WTC11 (cell line): ENCODE data around the gene TFAP2B. TPM values are rescaled to one million over a fixed set of nuclear protein-coding genes. Genes with fewer than 3 reads are reported as not detected.

Experiments used
- ATAC-seq: fragments of 200-7000 bp; cut with Tn5 transposase; 2 replicates; pipeline ENCODE4 v1.10.0; 2021; ENCODE audit warnings: mild to moderate bottlenecking, moderate library complexity
- CTCF ChIA-PET: fragments of 300-600 bp; sonication (Branson Sonifier 250); formaldehyde crosslinking; loops from one replicate; lab custom pipeline; 2021; ENCODE audit warnings: antibody characterized with exemption; lab: Charles Lee
- POLR2A ChIA-PET: fragments of 350-600 bp; sonication (Branson Sonifier 250); formaldehyde crosslinking; loops from one replicate; lab custom pipeline; 2021; ENCODE audit warnings: antibody characterized with exemption; lab: Charles Lee
- DNase-seq: peaks from one replicate; pipeline ENCODE4 v3.0.0; 2021; ENCODE audit warnings: low spot score
- H3K27ac Mint-ChIP-seq: 2 replicates; pipeline ENCODE4 v1.8.0; 2021; ENCODE audit warnings: mixed read lengths
- H3K27me3 Mint-ChIP-seq: 2 replicates; pipeline ENCODE4 v1.8.0; 2021; ENCODE audit warnings: low read depth, mild to moderate bottlenecking, moderate library complexity, mixed read lengths
- H3K36me3 Mint-ChIP-seq: 2 replicates; pipeline ENCODE4 v1.8.0; 2021; ENCODE audit warnings: mixed read lengths
- H3K4me1 Mint-ChIP-seq: 2 replicates; pipeline ENCODE4 v1.8.0; 2022; ENCODE audit warnings: mixed read lengths
- H3K4me3 Mint-ChIP-seq: 2 replicates; pipeline ENCODE4 v1.8.0; 2021; ENCODE audit warnings: mild to moderate bottlenecking, moderate library complexity, mixed read lengths
- H3K9me3 Mint-ChIP-seq: 2 replicates; pipeline ENCODE4 v1.8.0; 2021; ENCODE audit warnings: mixed read lengths
- ESRRA ChIP-seq: sonication (generic); formaldehyde crosslinking; IDR thresholded peaks from 2 replicates; pipeline ENCODE4 v1.8.1; 2022; ENCODE audit warnings: mild to moderate bottlenecking, missing genetic modification reagents, borderline replicate concordance
- FOXK1 ChIP-seq: sonication (generic); formaldehyde crosslinking; IDR thresholded peaks from 2 replicates; pipeline ENCODE4 v1.8.0; 2022; ENCODE audit warnings: mild to moderate bottlenecking, moderate library complexity, missing genetic modification reagents
- ZNF138 ChIP-seq: sonication (generic); formaldehyde crosslinking; conservative IDR thresholded peaks from 2 replicates; pipeline ENCODE4 v1.8.1; 2022; ENCODE audit warnings: mild to moderate bottlenecking, moderate library complexity, missing genetic modification reagents
- ZNF396 ChIP-seq: fragments of 250-450 bp; sonication (Bioruptor Pico); IDR thresholded peaks from 2 replicates; pipeline ENCODE4 v1.8.0; 2021; ENCODE audit warnings: mild to moderate bottlenecking, moderate library complexity, borderline replicate concordance
- total RNA-seq: library from RNA; stranded (reverse); gene quantifications from 3 replicates; pipeline ENCODE4 v1.2.3, GENCODE V29; 2021
- TF ChIP-seq, protein P1 (sequence below): sonication (generic); formaldehyde crosslinking; IDR thresholded peaks from 2 replicates; pipeline ENCODE4 v1.8.1; 2023; ENCODE audit warnings: mild to moderate bottlenecking, missing genetic modification reagents, moderate library complexity
- TF ChIP-seq, protein P2 (sequence below): sonication (generic); formaldehyde crosslinking; IDR thresholded peaks from 2 replicates; pipeline ENCODE4 v1.8.1; 2022; ENCODE audit warnings: low read depth, missing genetic modification reagents, borderline replicate concordance
- TF ChIP-seq, protein P3 (sequence below): fragments of 250-450 bp; sonication (Bioruptor Pico); IDR thresholded peaks from 2 replicates; pipeline ENCODE4 v1.9.0; 2021; ENCODE audit warnings: moderate library complexity, mild to moderate bottlenecking, inconsistent platforms, borderline replicate concordance
- TF ChIP-seq, protein P4 (sequence below): sonication (generic); formaldehyde crosslinking; IDR thresholded peaks from 2 replicates; pipeline ENCODE4 v1.8.0; 2023; ENCODE audit warnings: missing genetic modification reagents, mild to moderate bottlenecking, borderline replicate concordance
- TF ChIP-seq, protein P5 (sequence below): fragments of 200-600 bp; IDR thresholded peaks from 2 replicates; pipeline ENCODE4 v1.8.0; 2022; ENCODE audit warnings: antibody characterized with exemption

The TFAP2B gene
- total RNA-seq, 1 experiment from 2014 or later: not detected

DNA sequence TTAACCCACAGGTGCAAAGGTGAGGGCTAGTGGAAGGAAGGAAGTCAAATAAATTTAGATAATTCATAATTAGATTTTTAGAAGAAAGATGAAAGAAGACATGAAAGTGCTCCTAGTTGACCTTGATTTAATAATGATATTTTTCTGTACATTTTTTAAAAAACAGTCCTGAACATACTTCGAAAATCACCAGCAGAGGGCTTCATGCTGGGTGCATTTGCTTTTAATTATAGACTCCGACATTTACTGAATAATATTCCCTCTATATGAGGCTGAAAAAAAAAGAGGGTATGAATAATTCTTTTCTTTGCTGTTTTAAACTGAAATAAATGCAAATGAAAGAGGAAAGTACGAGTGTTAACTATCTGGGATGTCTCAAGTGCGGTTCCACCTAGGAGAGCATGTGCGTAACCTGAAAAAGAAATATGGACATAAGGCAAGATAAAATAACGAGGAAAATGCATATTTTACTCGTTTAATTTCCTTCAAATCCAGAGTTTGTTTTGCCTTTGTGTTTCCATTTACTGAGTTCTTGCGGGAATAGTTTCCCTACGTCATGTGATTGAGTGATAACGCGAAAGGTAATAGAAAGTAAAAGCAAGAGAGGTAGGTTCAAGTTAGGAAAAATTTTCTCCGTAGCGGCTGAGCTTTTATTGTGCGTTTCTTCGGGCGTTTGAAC is 3.1 kb upstream of the TFAP2B start:
- ChIA-PET POLR2A (no interaction called here), CTCF (no interaction called here)
- TF ChIP-seq ZNF138 (no peak), ZNF396 (CRISPR knock-in tag) (no peak), ESRRA (CRISPR knock-in tag) (no peak)
- TF ChIP-seq, protein P1, sequence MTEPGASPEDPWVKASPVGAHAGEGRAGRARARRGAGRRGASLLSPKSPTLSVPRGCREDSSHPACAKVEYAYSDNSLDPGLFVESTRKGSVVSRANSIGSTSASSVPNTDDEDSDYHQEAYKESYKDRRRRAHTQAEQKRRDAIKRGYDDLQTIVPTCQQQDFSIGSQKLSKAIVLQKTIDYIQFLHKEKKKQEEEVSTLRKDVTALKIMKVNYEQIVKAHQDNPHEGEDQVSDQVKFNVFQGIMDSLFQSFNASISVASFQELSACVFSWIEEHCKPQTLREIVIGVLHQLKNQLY (CRISPR knock-in tag): no peak
- TF ChIP-seq, protein P2, sequence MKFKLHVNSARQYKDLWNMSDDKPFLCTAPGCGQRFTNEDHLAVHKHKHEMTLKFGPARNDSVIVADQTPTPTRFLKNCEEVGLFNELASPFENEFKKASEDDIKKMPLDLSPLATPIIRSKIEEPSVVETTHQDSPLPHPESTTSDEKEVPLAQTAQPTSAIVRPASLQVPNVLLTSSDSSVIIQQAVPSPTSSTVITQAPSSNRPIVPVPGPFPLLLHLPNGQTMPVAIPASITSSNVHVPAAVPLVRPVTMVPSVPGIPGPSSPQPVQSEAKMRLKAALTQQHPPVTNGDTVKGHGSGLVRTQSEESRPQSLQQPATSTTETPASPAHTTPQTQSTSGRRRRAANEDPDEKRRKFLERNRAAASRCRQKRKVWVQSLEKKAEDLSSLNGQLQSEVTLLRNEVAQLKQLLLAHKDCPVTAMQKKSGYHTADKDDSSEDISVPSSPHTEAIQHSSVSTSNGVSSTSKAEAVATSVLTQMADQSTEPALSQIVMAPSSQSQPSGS (CRISPR knock-in tag): no peak
- TF ChIP-seq, protein P3, sequence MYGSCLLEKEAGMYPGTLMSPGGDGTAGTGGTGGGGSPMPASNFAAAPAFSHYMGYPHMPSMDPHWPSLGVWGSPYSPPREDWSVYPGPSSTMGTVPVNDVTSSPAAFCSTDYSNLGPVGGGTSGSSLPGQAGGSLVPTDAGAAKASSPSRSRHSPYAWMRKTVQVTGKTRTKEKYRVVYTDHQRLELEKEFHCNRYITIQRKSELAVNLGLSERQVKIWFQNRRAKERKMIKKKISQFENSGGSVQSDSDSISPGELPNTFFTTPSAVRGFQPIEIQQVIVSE: no peak
- TF ChIP-seq, protein P4, sequence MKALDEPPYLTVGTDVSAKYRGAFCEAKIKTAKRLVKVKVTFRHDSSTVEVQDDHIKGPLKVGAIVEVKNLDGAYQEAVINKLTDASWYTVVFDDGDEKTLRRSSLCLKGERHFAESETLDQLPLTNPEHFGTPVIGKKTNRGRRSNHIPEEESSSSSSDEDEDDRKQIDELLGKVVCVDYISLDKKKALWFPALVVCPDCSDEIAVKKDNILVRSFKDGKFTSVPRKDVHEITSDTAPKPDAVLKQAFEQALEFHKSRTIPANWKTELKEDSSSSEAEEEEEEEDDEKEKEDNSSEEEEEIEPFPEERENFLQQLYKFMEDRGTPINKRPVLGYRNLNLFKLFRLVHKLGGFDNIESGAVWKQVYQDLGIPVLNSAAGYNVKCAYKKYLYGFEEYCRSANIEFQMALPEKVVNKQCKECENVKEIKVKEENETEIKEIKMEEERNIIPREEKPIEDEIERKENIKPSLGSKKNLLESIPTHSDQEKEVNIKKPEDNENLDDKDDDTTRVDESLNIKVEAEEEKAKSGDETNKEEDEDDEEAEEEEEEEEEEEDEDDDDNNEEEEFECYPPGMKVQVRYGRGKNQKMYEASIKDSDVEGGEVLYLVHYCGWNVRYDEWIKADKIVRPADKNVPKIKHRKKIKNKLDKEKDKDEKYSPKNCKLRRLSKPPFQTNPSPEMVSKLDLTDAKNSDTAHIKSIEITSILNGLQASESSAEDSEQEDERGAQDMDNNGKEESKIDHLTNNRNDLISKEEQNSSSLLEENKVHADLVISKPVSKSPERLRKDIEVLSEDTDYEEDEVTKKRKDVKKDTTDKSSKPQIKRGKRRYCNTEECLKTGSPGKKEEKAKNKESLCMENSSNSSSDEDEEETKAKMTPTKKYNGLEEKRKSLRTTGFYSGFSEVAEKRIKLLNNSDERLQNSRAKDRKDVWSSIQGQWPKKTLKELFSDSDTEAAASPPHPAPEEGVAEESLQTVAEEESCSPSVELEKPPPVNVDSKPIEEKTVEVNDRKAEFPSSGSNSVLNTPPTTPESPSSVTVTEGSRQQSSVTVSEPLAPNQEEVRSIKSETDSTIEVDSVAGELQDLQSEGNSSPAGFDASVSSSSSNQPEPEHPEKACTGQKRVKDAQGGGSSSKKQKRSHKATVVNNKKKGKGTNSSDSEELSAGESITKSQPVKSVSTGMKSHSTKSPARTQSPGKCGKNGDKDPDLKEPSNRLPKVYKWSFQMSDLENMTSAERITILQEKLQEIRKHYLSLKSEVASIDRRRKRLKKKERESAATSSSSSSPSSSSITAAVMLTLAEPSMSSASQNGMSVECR (CRISPR knock-in tag): no peak
- Mint-ChIP-seq H3K4me1 (peaks cover 32% of the 10 kb centered on the region), H3K9me3 (peaks cover 10% of the 10 kb centered on the region), H3K27ac (no peak overlapping the region), H3K27me3 (peaks cover 76% of the 10 kb centered on the region), H3K4me3 (peak overlapping the region; percentile 74), H3K36me3 (peaks cover 4% of the 10 kb centered on the region)
- no peak for DNase-seq
- no peak for ATAC-seq

DNA sequence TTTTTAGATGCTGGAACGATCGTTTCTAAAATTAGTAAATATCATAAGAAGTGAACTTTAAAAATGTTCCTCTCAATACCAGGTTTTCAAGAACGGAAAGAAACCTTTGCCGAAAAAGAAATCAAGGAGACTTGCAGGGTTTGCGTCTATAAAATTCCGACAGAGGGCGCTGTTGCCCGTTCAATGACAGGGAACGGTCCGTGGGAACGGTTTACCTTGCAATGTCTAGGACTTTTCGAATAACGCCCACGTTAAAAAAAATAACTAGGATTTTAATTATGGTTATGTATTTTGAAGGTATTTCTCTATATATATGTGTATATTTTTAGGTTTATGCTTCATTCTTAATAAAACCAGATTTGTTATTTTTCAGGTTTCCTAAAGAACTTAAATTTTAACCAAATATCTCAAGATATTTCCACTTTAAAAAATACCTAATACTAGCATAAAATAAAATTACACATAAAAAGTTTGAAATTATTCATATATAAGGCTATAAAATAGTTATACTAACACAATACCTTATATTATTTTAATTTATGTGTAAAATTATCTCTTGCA is 2.5 kb upstream of the TFAP2B start:
- ATAC-seq: no peak
- POLR2A ChIA-PET: no interaction called here

More for the DNA sequence above, 2.5 kb upstream of the TFAP2B start:
- CTCF ChIA-PET: no interaction called here
- Mint-ChIP-seq H3K9me3 (peaks cover 5% of the 10 kb centered on the region; the same call in 1 of the 2 replicates), H3K4me3 (peak overlapping the region; percentile 74), H3K4me1 (peaks cover 38% of the 10 kb centered on the region), H3K27me3 (peaks cover 79% of the 10 kb centered on the region), H3K27ac (no peak overlapping the region), H3K36me3 (peaks cover under 1% of the 10 kb centered on the region)
- TF ChIP-seq FOXK1 (CRISPR knock-in tag): no peak
- TF ChIP-seq, protein P5, sequence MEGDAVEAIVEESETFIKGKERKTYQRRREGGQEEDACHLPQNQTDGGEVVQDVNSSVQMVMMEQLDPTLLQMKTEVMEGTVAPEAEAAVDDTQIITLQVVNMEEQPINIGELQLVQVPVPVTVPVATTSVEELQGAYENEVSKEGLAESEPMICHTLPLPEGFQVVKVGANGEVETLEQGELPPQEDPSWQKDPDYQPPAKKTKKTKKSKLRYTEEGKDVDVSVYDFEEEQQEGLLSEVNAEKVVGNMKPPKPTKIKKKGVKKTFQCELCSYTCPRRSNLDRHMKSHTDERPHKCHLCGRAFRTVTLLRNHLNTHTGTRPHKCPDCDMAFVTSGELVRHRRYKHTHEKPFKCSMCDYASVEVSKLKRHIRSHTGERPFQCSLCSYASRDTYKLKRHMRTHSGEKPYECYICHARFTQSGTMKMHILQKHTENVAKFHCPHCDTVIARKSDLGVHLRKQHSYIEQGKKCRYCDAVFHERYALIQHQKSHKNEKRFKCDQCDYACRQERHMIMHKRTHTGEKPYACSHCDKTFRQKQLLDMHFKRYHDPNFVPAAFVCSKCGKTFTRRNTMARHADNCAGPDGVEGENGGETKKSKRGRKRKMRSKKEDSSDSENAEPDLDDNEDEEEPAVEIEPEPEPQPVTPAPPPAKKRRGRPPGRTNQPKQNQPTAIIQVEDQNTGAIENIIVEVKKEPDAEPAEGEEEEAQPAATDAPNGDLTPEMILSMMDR: peak; percentile 84
- peak; percentile 78 for DNase-seq
